SK-N-DZ (cell line): ENCODE results near the gene RRAS.

Source experiments
- DNase-seq: peaks from one replicate; pipeline ENCODE4 v3.0.0-alpha.2; 2015; ENCODE audit warnings: low spot score

The RRAS gene

GRCh38 chr19:49677231-49677900 is 37.4 kb upstream of the RRAS start, which contains the start of gene PRMT1:
TSS of gene PRMT1 (plus strand) at chr19:49677271. CDS start at chr19:49677281, 10 bp downstream.
- peak; percentile 68 for DNase-seq

GRCh38 chr19:49676784-49677230 is 36.9 kb upstream of the RRAS start:
- DNase-seq = peak; percentile 98

- DNase-seq = peak; percentile 88
These were observed 36.3 kb upstream of the RRAS start for GRCh38 chr19:49676136-49676783.

- peak; percentile 79 for DNase-seq
These were observed 32.4 kb upstream of the RRAS start for GRCh38 chr19:49672131-49672919.

- no peak for DNase-seq
These were observed 29.6 kb upstream of the RRAS start for GRCh38 chr19:49669516-49669915.

GRCh38 chr19:49667473-49667872 is 27.5 kb upstream of the RRAS start:
- DNase-seq = no peak

GRCh38 chr19:49666120-49666444 is 26.1 kb upstream of the RRAS start:
- DNase-seq = no peak

DNA sequence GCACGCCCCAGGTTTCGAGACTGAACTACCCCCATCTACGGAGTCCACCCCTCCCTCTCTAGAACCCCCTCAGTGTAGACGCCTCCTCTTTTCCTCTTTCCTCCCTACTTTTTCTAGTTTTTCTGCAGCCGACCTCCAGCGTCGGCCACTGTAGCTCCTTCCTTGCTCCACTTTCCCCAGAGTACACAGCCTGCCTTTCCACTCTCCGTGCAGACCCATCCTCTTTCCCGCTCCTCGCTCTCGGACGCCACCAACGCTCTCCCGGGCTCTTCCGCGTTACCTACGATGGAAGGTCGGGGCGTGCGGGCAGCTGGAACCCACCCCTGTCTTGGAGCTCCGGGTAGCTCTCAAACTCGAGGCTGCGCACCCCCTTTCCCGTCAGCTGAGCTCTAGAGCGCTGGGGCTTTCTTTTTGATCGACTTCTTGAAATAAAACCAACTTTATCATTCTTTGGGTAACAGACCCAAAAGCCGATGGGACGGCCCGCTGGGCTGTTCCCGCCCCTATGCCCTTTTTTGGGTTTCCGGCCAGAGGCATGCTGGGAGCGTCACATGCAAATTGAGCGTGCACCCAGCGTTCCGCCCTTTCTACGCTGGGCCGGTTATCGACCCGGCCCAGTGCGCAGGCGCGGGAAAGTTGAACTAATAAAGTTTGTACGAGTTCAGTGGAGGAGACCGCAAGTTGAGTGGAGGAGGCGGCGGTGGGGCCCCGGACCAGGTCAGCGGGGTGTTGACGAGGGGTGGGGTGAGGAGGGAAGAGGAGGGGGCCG is 25.6 kb upstream of the RRAS start, which contains the start of the genes BCL2L12 and IRF3:
Gene BCL2L12, plus strand, starts transcription at position 583 of the 769 bp plus-strand sequence. CDS start 760 bp downstream, outside the sequence.
Gene IRF3, minus strand, starts transcription at position 507 of the 769 bp plus-strand sequence. CDS start 1,019 bp downstream, outside the sequence.
- DNase-seq = peak; percentile 85

DNA sequence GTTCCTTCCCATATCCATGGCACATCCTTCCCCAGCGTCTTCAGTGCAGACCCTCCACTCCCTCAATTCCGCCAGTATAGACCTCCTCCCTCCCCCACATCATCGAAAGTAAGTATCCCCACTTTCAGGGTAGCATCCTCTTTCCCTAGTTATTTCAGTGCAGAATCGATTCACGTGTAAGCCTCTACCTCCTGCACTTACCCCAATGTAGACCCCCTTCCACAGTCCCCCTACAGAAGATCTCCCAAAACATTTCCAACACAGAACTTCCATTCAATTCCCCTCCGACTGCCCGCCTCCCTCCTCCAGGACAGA is 25.1 kb upstream of the RRAS start:
- DNase-seq = no peak

DNA sequence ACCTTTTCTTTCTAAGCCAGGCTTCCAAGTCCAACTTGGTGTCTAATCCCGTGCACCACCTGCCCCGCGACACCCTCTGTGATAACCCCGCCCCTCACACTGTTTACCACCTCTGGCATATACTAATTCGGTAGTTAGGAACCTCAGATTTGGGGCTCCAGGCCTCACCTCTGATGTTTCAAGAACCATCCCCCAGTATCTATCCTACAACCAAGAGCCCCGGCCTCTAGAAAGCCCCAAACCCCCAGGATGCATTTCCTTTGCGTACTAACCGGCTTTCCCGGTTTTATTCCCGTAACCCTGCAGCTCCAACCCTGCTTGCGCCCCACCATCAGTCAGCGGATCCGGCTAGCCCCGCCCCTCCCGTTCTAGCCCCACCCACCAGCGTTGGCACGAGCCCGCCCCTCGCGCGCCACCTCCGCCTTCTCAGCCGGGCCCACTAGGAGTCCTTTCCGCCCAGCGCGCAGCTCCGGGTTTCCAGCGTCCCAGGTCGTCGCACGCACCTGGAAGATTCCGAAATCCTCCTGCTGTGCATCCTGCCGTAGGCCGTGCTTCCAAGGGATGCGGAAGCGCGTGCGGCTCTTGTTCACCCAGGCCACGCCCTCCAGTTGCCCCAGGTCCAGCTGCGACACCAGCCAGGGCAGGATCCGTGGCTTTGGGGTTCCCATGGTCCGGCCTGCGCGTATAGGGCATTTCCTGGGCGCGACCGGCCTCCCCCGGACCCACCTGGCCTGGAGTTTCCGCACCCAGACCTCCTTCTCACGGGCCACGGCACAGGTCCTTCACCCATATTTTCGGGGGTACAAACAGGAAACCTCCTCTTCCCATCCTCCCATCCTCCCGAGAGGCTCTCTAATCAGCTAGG is 24.5 kb upstream of the RRAS start:
- peak; percentile 49 for DNase-seq

GRCh38 chr19:49663224-49663623 is 23.3 kb upstream of the RRAS start:
- no peak for DNase-seq

DNA sequence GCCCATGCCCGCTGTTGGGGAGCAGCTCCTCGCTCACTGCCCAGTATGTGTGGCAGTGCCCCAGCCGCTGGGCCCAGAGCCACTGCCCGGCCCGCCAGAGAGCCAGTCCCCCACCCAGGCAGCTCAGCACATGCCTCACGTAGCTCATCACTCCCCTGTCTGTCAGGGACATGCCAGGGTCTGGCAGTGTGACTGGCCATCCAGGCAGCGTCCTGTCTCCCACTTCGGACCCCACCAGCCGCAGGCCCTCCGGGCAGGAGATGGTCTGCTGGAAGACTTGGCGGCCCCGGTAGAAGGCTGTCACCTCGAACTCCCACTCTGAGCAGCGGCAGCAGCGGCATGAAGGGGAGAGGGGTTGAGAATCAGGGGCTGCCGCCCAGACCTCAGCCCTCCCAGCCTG is 22.1 kb upstream of the RRAS start:
- no peak for DNase-seq

DNA sequence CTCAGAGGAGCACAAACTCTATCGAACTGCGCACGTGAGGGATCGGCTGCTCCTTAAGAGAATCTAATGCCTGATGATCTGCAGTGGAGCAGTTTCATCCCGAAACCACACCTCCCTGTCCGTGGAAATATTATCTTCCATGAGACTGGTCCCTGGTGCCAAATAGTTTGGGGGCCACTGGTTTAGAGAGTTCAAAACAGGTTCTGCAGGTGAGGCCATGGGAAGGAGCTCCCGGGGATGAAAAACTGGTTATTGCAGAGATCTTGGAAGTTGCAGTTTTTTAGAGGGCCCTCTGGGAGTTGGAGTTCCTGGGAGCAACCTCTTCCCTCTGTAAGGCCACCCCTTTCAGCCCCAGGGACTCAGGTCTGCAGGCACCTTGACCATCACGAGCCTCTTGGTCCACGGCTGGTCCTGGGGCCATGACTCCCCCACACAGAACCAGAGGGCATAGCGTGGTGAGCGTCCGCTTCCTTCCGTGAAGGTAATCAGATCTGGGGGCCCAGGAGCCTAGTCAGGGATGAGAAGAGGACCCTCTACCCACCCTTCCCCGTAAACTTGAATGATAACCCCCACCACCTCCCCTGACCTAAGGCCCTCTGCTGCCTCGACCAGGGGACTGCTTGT is 20.5 kb upstream of the RRAS start:
- no peak for DNase-seq

DNA sequence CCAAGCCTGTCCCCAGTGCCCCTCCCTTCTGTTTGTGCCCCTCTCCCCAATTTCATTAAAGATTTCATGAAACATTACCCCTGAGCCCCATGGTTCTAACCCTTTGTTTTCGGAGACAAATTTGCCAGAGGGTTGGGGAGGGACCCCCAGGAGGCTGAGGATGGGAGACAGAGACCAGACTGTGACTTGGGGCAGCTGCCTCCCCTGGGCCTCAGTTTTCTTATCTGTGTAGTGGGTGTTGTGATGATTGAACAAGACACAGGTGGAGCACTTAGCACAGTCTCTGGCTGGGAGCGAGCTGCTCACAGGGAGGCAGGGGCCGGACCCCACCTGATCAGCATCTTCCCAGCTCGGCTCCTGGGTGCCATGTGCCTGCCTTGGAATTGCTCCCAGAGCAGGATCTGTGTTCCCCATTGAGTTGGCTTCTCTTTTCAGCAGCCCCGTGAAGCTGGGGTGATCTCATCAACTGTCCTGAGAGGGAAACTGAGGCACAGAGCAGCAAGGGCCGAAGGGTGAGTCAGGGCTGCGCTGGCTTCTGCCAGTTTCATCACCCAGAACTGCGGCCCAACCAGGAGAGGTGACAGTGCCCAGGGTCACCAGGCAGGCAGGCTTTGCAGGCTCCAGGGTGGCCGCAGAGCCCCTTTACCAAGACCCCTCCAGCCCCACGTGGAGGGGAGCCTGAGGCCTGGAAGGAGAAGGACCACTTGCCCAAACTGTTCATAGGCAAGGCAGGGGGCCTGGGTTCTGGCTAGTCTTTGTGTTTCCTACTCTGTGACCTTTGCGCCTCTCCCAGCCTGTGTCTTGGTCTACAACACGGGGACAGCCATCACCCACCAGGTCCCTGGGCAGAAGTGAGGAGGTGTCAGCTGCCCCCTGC is 18.9 kb upstream of the RRAS start:
- no peak for DNase-seq

- DNase-seq = no peak
These were observed 18.2 kb upstream of the RRAS start for GRCh38 chr19:49658139-49658517.

- no peak for DNase-seq
These were observed 17.7 kb upstream of the RRAS start for GRCh38 chr19:49657493-49658138.

DNA sequence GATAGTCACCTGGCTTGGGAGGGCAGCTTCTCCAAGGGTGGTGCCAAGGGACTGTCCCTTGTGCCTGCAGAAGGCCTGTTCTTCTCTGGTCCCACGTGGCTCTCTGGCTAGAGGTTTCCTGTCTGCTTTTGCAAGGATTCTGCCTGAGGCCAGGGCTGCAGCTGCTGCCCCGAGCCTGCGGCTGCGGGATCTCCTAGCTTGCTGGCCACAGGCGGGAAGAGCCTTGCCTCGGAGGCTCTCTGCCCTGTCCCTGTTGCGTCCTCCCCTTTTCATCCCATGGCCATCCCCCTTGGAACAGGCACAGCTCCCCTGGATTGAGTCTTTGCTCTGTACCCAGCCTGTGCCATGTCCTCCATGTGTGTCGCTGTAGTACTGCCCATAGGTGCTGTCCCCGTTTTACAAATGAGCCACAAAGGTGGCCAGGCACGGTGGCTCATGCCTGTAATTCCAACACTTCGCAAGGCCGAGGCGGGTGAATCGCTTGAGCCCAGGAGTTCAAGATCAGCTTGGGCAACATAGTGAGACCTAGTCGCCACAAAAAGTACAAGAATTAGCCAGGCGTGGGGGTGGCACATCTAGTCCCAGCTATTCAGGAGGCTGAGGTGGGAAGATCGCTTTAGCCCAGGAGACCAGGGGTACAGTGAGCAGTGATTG is 16.6 kb upstream of the RRAS start:
- no peak for DNase-seq
